Testis (tissue), 3 donors: Measurements from ENCODE around the gene PSMD9. TPM values are rescaled to one million over a fixed set of nuclear protein-coding genes. Genes with fewer than 3 reads are reported as not detected.

Source experiments
- DNase-seq: peaks from one replicate; pipeline ENCODE4 v3.0.0-alpha.2; 2019
- H3K27ac ChIP-seq, 2 donors: fragments of 200-600 bp; sonication (generic); one replicate each; pipeline ENCODE4 v1.5.1; 2019
- H3K27me3 ChIP-seq: fragments of 200-600 bp; sonication (generic); one replicate; pipeline ENCODE4 v1.5.1; 2019
- H3K36me3 ChIP-seq: fragments of 200-600 bp; sonication (generic); one replicate; pipeline ENCODE4 v1.5.1; 2017; ENCODE audit warnings: low read depth; ENCODE audit errors: missing control alignments
- H3K4me1 ChIP-seq: fragments of 200-600 bp; sonication (generic); one replicate; pipeline ENCODE4 v1.5.1; 2019
- H3K4me3 ChIP-seq, 2 donors: fragments of 200-600 bp; sonication (generic); one replicate each; pipeline ENCODE4 v1.5.1; 2017 to 2019
- H3K9me3 ChIP-seq: fragments of 200-600 bp; sonication (generic); one replicate; pipeline ENCODE4 v1.5.1; 2017
- POLR2A ChIP-seq: fragments of 450-650 bp; IDR thresholded peaks from one replicate; pipeline ENCODE4 v1.6.1; 2017; ENCODE audit warnings: antibody characterized with exemption, mild to moderate bottlenecking, moderate library complexity
- WGBS, 2 donors: methylation state at CpG; one replicate each; pipeline ENCODE4 v1.1.5; 2018; 5-methylcytosine and 5-hydroxymethylcytosine counted together
- intact Hi-C: fragments of 100-400 bp; cut with DNase I; formaldehyde crosslinking; loops from one replicate; pipeline ENCODE4 v1.15.1; 2023; ENCODE audit warnings: low total_unique reads
- polyA plus RNA-seq: library from polyadenylated mRNA; stranded (reverse); fragments of 350-450 nt; fragmentation: Illumina TruSeq; extraction: RNeasy Lipid Tissue Mini Kit (QIAGEN cat#74804); gene quantifications from one replicate; pipeline ENCODE4 v1.2.3, GENCODE V29; 2014; ENCODE audit warnings: low read depth, low replicate concordance; ENCODE audit not compliant: insufficient read depth
- total RNA-seq, 2 donors: library from RNA; depleted of rRNA; stranded (reverse); fragments of >200 nt; gene quantifications; one replicate each; pipeline ENCODE4 v1.2.3, GENCODE V29; 2016
- TF ChIP-seq, protein P1 (sequence below), 3 experiments: fragments of 450-650 bp in 2 of 3; fragments of 200-600 bp in 1 of 3; sonication (generic) in 1 of 3; IDR thresholded peaks; one replicate each; pipeline ENCODE4 v1.5.1; 2016 to 2019; ENCODE audit warnings: antibody characterized with exemption in 3 of 3, mild to moderate bottlenecking in 2 of 3, moderate library complexity in 1 of 3

The PSMD9 gene
- total and polyA plus RNA-seq, 3 donors from 2014 or later = 51.3 to 80.9 (median 60.7) TPM

GRCh38 chr12:121911824-121912585, 23.4 kb downstream of the PSMD9 start:
- no peaks in the 10 kb centered on the region for H3K9me3 ChIP-seq
- no peak overlapping the region for H3K4me3 ChIP-seq
- H3K36me3 ChIP-seq = no peaks in the 10 kb centered on the region
- intact Hi-C loops = no loop called here
- no peaks in the 10 kb centered on the region for H3K27me3 ChIP-seq
- TF ChIP-seq POLR2A = no peak
- TF ChIP-seq, protein P1, sequence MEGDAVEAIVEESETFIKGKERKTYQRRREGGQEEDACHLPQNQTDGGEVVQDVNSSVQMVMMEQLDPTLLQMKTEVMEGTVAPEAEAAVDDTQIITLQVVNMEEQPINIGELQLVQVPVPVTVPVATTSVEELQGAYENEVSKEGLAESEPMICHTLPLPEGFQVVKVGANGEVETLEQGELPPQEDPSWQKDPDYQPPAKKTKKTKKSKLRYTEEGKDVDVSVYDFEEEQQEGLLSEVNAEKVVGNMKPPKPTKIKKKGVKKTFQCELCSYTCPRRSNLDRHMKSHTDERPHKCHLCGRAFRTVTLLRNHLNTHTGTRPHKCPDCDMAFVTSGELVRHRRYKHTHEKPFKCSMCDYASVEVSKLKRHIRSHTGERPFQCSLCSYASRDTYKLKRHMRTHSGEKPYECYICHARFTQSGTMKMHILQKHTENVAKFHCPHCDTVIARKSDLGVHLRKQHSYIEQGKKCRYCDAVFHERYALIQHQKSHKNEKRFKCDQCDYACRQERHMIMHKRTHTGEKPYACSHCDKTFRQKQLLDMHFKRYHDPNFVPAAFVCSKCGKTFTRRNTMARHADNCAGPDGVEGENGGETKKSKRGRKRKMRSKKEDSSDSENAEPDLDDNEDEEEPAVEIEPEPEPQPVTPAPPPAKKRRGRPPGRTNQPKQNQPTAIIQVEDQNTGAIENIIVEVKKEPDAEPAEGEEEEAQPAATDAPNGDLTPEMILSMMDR (IDR thresholded peaks at IDR 0.05) = no peak
- WGBS, 2 donors = 94 to 97% methylated on average over 14 of the region's 14 CpGs
- H3K27ac ChIP-seq = no peak overlapping the region
- no peaks in the 10 kb centered on the region for H3K4me1 ChIP-seq
- no peak for DNase-seq

GRCh38 chr12:121915841-121916321, 27.3 kb downstream of the PSMD9 start:
- H3K36me3 ChIP-seq = no peaks in the 10 kb centered on the region
- no peaks in the 10 kb centered on the region for H3K27me3 ChIP-seq
- H3K9me3 ChIP-seq = no peaks in the 10 kb centered on the region
- no peak overlapping the region for H3K4me3 ChIP-seq
- 64 to 74% methylated on average over 5 of the region's 5 CpGs for WGBS, 2 donors
- intact Hi-C loops = no loop called here
- DNase-seq = no peak
- no peaks in the 10 kb centered on the region for H3K4me1 ChIP-seq
- TF ChIP-seq POLR2A = no peak
- TF ChIP-seq, protein P1 (IDR thresholded peaks at IDR 0.05) = no peak
- no peak overlapping the region for H3K27ac ChIP-seq

GRCh38 chr12:121916719-121917118, 28.1 kb downstream of the PSMD9 start:
- H3K4me1 ChIP-seq = no peaks in the 10 kb centered on the region
- TF ChIP-seq, protein P1 (IDR thresholded peaks at IDR 0.05) = no peak
- TF ChIP-seq POLR2A = no peak
- peak; percentile 33 for DNase-seq
- no peak overlapping the region for H3K27ac ChIP-seq
- WGBS, 2 donors = 59 to 66% methylated on average over 7 of the region's 7 CpGs
- no peaks in the 10 kb centered on the region for H3K36me3 ChIP-seq
- H3K27me3 ChIP-seq = no peaks in the 10 kb centered on the region
- intact Hi-C loops = no loop called here
- H3K4me3 ChIP-seq = no peak overlapping the region
- H3K9me3 ChIP-seq = no peaks in the 10 kb centered on the region

DNA sequence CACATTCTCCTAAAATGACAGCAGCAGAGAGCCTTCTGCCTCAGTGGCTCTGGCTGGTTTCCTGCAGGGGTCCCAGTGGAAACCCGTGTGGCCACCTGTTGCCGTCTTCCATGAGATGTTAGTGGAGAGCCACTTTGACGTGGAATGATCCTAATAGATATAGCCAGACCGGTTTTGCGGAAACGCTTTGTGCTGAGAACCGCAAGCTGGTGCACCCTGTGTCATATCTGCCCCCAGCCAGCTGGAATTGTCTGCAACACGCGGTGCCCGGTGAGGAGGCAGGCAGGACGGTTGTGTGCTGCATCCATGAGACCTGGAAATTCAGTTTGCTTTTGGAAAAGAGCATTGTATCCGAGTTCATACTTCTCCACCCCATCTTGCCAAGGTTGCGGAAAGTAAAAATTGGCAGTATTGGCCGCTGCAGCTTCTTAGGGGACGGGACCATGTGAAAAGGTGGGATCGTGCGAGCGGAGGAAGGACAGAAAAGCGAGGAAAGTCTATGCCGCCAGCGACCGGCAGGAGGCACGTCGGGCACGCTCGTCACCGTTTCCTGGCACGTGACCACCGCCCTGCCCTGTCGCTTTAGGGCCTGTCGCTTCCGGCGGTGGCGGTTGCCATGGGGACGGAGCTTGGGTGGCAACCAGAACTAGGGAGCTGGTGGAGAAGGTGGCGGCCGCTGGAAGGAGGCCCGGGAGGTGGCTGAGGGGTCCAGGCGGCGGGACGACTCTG, 29.5 kb downstream of the PSMD9 start, which contains the start of gene CFAP251:
Gene CFAP251, plus strand, starts transcription at position 643 of the 729 bp plus-strand sequence. CDS start 2,714 bp downstream, outside the sequence.
- H3K27ac ChIP-seq = peak within 1 kb of the TSS in 1 of 2 donors; percentile 24
- H3K9me3 ChIP-seq = no peaks in the 10 kb centered on the region
- TF ChIP-seq POLR2A = no peak
- TF ChIP-seq, protein P1 (IDR thresholded peaks at IDR 0.05) = peak; percentile 23 to 83 (median 68)
- no peaks in the 10 kb centered on the region for H3K27me3 ChIP-seq
- no peaks in the 10 kb centered on the region for H3K4me1 ChIP-seq
- H3K36me3 ChIP-seq = no peaks in the 10 kb centered on the region
- intact Hi-C loops = no loop called here
- peak within 1 kb of the TSS; percentile 52 to 59 for H3K4me3 ChIP-seq
- 29 to 49% methylated on average over 28 to 41 of the region's 41 CpGs for WGBS, 2 donors
- peak; percentile 95 for DNase-seq
